Left renal pelvis (tissue), 4 donors: ENCODE measurements around the gene CD300A. TPM values are rescaled to one million over a fixed set of nuclear protein-coding genes. Genes with fewer than 3 reads are reported as not detected.
"Not testable (repeated sequence)": the region's sequence is repeated elsewhere in the genome, so short reads cannot be mapped to it uniquely, and the experiment has no call there.

Source experiments
- DNase-seq, 4 donors: peaks; one replicate each; pipeline ENCODE4 v3.0.0-alpha.2; 2013; ENCODE audit warnings: low read depth in 4 of 4, low spot score in 3 of 4
- polyA plus RNA-seq, 4 donors: library from polyadenylated mRNA; unstranded; fragments of 120-200 nt; gene quantifications; one replicate each; pipeline ENCODE4 v1.2.1, GENCODE V29; 2013; ENCODE audit not compliant: insufficient read length in 4 of 4

The CD300A gene
- polyA plus RNA-seq, 4 donors, result 1.5 to 3.1 (median 1.7) TPM

GRCh38 chr17:74515941-74516340, 49.5 kb downstream of the CD300A start:
- no peak for DNase-seq

GRCh38 chr17:74516561-74517328, 50.3 kb downstream of the CD300A start:
- DNase-seq, result no peak

GRCh38 chr17:74518413-74518981, 52.1 kb downstream of the CD300A start:
- not testable (repeated sequence) for DNase-seq

- no peak for DNase-seq
These were observed 53.6 kb downstream of the CD300A start for GRCh38 chr17:74520016-74520434.

- DNase-seq, result no peak
These were observed 54.5 kb downstream of the CD300A start for GRCh38 chr17:74520790-74521480.

GRCh38 chr17:74521701-74522201, 55.3 kb downstream of the CD300A start:
- no peak for DNase-seq

GRCh38 chr17:74522381-74523105, 56.1 kb downstream of the CD300A start:
- no peak for DNase-seq

GRCh38 chr17:74523308-74523707, 56.9 kb downstream of the CD300A start:
- DNase-seq, result no peak

- DNase-seq, result no peak
These were observed 58.4 kb downstream of the CD300A start for GRCh38 chr17:74524653-74525464.

GRCh38 chr17:74525465-74525725, 59.0 kb downstream of the CD300A start:
- no peak for DNase-seq

GRCh38 chr17:74525781-74526288, 59.4 kb downstream of the CD300A start:
- no peak for DNase-seq

GRCh38 chr17:74526681-74527080, 60.2 kb downstream of the CD300A start:
- DNase-seq, result no peak

- DNase-seq, result no peak
These were observed 60.6 kb downstream of the CD300A start for GRCh38 chr17:74527081-74527480.

- DNase-seq, result no peak
These were observed 61.3 kb downstream of the CD300A start for GRCh38 chr17:74527756-74528155.

- DNase-seq, result no peak
These were observed 62.2 kb downstream of the CD300A start for GRCh38 chr17:74528491-74529199.

GRCh38 chr17:74529243-74529642, 62.8 kb downstream of the CD300A start:
- no peak for DNase-seq

GRCh38 chr17:74530831-74531150, 64.4 kb downstream of the CD300A start:
- DNase-seq, result no peak

- DNase-seq, result no peak
These were observed 64.9 kb downstream of the CD300A start, which contains the start of gene CD300LB for GRCh38 chr17:74531231-74531761. Gene CD300LB (minus strand): TSS chr17:74531475. CDS start chr17:74531350, 125 bp downstream.

- DNase-seq, result no peak
These were observed 65.7 kb downstream of the CD300A start for GRCh38 chr17:74532115-74532514.
